PC-9 (cell line): ENCODE measurements around the gene A1BG. TPM values are rescaled to one million over a fixed set of nuclear protein-coding genes. Genes with fewer than 3 reads are reported as not detected.

Experiments
- Bru-seq: library from RNA; stranded (reverse); fragments of 400-500 nt; gene quantifications from one replicate; lab custom pipeline; 2021; lab: Mats Ljungman, UMichigan
- BruChase-seq, 2 experiments: library from RNA; stranded (reverse); fragments of 400-500 nt; gene quantifications; one replicate each; lab custom pipeline; 2021; lab: Mats Ljungman, UMichigan
- BruUV-seq: library from RNA; stranded (reverse); fragments of 400-500 nt; replicated peaks from 2 replicates; lab custom pipeline; 2021; lab: Mats Ljungman, UMichigan
- CTCF ChIA-PET: fragments of 300-600 bp; sonication (Branson Sonifier 250); formaldehyde crosslinking; loops from one replicate; lab custom pipeline; 2022; ENCODE audit warnings: antibody characterized with exemption; lab: Charles Lee
- POLR2A ChIA-PET: fragments of 300-600 bp; sonication (Branson Sonifier 250); formaldehyde crosslinking; loops from one replicate; lab custom pipeline; 2022; ENCODE audit warnings: antibody characterized with exemption; ENCODE audit not compliant: unreplicated experiment; lab: Charles Lee
- DNase-seq, 2 experiments: peaks; one replicate each; pipeline versions ENCODE4 v3.0.0 to v3.0.0-alpha.2; 2015 to 2022; ENCODE audit warnings: mixed read lengths in 1 of 2
- H2AFZ ChIP-seq: fragments of 200-600 bp; sonication (generic); 2 replicates; pipeline ENCODE4 v1.8.1; 2017; ENCODE audit warnings: antibody characterized with exemption
- H3F3A ChIP-seq: fragments of 200-600 bp; sonication (generic); 2 replicates; pipeline ENCODE4 v1.8.1; 2017; ENCODE audit warnings: antibody characterized with exemption, mild to moderate bottlenecking, low read depth; ENCODE audit not compliant: insufficient read depth
- H3K27ac ChIP-seq: fragments of 200-600 bp; sonication (generic); 2 replicates; pipeline ENCODE4 v1.6.1; 2016; ENCODE audit warnings: mixed run types
- H3K27me3 ChIP-seq: fragments of 200-600 bp; sonication (generic); 2 replicates; pipeline ENCODE4 v1.6.1; 2016; ENCODE audit warnings: low read depth, mixed run types; ENCODE audit not compliant: insufficient read depth
- H3K36me3 ChIP-seq: fragments of 200-600 bp; sonication (generic); 2 replicates; pipeline ENCODE4 v1.6.1; 2016; ENCODE audit warnings: low read depth, mixed run types
- H3K4me1 ChIP-seq: fragments of 200-600 bp; sonication (generic); replicated peaks from 2 replicates; pipeline ENCODE4 v1.6.1; 2016; ENCODE audit warnings: mixed run types; ENCODE audit not compliant: insufficient read depth
- H3K4me2 ChIP-seq: fragments of 200-600 bp; sonication (generic); 2 replicates; pipeline ENCODE4 v1.6.1; 2017; ENCODE audit warnings: mixed run types
- H3K4me3 ChIP-seq: fragments of 200-600 bp; sonication (generic); 2 replicates; pipeline ENCODE4 v1.6.1; 2016; ENCODE audit warnings: mixed run types
- H3K79me2 ChIP-seq: fragments of 200-600 bp; sonication (generic); 2 replicates; pipeline ENCODE4 v1.6.1; 2017; ENCODE audit warnings: low read depth, mixed run types
- H3K9me2 ChIP-seq: fragments of 200-600 bp; sonication (generic); 2 replicates; pipeline ENCODE4 v1.8.1; 2017; ENCODE audit warnings: mild to moderate bottlenecking; ENCODE audit not compliant: insufficient read depth
- H3K9me3 ChIP-seq: fragments of 200-600 bp; sonication (generic); 2 replicates; pipeline ENCODE4 v1.8.1; 2016; ENCODE audit warnings: low read depth; ENCODE audit not compliant: insufficient read depth
- H4K20me1 ChIP-seq: fragments of 200-600 bp; sonication (generic); 2 replicates; pipeline ENCODE4 v1.8.1; 2017; ENCODE audit not compliant: insufficient read depth
- EZH2 ChIP-seq: fragments of 200-600 bp; sonication (generic); IDR thresholded peaks from 2 replicates; pipeline ENCODE4 v1.8.0; 2017; ENCODE audit warnings: antibody characterized with exemption, low read depth
- intact Hi-C: fragments of 100-400 bp; cut with micrococcal nuclease; formaldehyde crosslinking; loops from one replicate; pipeline ENCODE4 v1.10.0; 2022; ENCODE audit not compliant: unreplicated experiment
- long read RNA-seq: library from polyadenylated mRNA; stranded (forward); transcript quantifications from one replicate; pipeline ENCODE4 v2.0.0, GENCODE V29; 2022
- total RNA-seq: library from RNA; stranded (reverse); gene quantifications from 2 replicates; pipeline ENCODE4 v1.2.3, GENCODE V29; 2021
- TF ChIP-seq, protein P1 (sequence below): fragments of 200-600 bp; sonication (generic); conservative IDR thresholded peaks from 2 replicates; pipeline ENCODE4 v1.6.1; 2017; ENCODE audit warnings: mixed run types, antibody characterized with exemption, mild to moderate bottlenecking, moderate library complexity

The A1BG gene, protein sequence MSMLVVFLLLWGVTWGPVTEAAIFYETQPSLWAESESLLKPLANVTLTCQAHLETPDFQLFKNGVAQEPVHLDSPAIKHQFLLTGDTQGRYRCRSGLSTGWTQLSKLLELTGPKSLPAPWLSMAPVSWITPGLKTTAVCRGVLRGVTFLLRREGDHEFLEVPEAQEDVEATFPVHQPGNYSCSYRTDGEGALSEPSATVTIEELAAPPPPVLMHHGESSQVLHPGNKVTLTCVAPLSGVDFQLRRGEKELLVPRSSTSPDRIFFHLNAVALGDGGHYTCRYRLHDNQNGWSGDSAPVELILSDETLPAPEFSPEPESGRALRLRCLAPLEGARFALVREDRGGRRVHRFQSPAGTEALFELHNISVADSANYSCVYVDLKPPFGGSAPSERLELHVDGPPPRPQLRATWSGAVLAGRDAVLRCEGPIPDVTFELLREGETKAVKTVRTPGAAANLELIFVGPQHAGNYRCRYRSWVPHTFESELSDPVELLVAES
- total RNA-seq (2.5 and 4.5 TPM in 2 replicates), Bru-seq, nascent RNA (percentile 35 among the genes with signal in this experiment), BruChase-seq, experiment 1, labeled RNA remaining after a 2-hour chase (percentile 46 among the genes with signal in this experiment), BruChase-seq, experiment 2, labeled RNA remaining after a 6-hour chase (percentile 50 among the genes with signal in this experiment)
- long read RNA-seq, partial matches to known transcripts = 0 of 1 reads
- long read RNA-seq, other reads (novel, unspliced or antisense) = 0 of 1 reads

DNA sequence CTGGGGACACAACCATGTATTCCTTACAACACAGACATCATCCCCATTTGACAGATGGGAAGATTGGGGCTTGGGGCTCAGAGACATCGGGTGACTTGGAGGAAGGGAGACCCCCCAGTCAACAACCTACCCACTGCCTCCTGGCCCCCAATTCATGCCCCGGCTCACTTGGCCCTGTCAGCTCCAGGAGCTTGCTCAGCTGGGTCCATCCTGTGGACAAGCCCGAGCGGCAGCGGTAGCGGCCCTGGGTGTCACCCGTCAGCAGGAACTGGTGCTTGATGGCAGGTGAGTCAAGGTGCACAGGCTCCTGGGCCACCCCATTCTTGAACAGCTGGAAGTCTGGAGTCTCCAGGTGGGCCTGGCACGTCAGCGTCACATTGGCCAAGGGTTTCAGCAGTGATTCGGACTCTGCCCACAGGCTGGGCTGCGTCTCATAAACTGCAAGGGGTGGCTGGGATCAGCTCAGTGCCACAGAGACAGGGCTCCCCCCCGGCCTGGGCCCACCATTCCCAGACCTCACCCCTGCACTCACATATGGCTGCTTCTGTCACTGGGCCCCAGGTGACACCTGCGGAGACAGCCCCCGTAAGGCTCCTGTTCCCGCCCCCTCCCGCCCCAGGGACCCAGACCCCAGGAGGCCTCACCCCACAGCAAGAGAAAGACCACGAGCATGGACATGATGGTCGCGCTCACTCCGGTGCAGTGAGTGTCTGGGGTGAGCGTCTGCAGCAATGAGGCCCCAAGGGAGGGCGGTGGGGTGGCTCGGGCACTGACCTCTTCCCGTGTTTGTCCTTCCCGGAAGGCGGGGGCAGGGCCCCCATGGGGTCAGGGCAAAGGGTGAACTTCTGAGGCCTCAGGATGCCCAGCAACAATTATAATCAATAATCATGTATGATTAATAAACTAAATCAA is at the start of gene A1BG:
TSS of gene A1BG (minus strand) at position 733 of the 912 bp plus-strand sequence. CDS start at position 678, 55 bp downstream.
- H3K27me3 ChIP-seq = no peaks in the 10 kb centered on the region
- H2AFZ ChIP-seq = no peak within 1 kb of the TSS
- no peak within 1 kb of the TSS for H3K4me2 ChIP-seq
- H3K36me3 ChIP-seq = no peaks in the 10 kb centered on the region
- POLR2A ChIA-PET = no interaction called here
- no peaks in the 10 kb centered on the region for H4K20me1 ChIP-seq
- H3K9me3 ChIP-seq = no peaks in the 10 kb centered on the region
- intact Hi-C loops = no loop called here
- no peak for DNase-seq
- no peak within 1 kb of the TSS for H3K4me3 ChIP-seq
- CTCF ChIA-PET = no interaction called here
- H3F3A ChIP-seq = no peaks in the 10 kb centered on the region
- H3K79me2 ChIP-seq = no peaks in the 10 kb centered on the region
- H3K4me1 ChIP-seq = no peaks in the 10 kb centered on the region
- no peak for TF ChIP-seq EZH2
- TF ChIP-seq, protein P1, sequence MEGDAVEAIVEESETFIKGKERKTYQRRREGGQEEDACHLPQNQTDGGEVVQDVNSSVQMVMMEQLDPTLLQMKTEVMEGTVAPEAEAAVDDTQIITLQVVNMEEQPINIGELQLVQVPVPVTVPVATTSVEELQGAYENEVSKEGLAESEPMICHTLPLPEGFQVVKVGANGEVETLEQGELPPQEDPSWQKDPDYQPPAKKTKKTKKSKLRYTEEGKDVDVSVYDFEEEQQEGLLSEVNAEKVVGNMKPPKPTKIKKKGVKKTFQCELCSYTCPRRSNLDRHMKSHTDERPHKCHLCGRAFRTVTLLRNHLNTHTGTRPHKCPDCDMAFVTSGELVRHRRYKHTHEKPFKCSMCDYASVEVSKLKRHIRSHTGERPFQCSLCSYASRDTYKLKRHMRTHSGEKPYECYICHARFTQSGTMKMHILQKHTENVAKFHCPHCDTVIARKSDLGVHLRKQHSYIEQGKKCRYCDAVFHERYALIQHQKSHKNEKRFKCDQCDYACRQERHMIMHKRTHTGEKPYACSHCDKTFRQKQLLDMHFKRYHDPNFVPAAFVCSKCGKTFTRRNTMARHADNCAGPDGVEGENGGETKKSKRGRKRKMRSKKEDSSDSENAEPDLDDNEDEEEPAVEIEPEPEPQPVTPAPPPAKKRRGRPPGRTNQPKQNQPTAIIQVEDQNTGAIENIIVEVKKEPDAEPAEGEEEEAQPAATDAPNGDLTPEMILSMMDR = no peak
- H3K27ac ChIP-seq = no peak within 1 kb of the TSS
- H3K9me2 ChIP-seq = no peaks in the 10 kb centered on the region
- BruUV-seq = no TSS peak

DNA sequence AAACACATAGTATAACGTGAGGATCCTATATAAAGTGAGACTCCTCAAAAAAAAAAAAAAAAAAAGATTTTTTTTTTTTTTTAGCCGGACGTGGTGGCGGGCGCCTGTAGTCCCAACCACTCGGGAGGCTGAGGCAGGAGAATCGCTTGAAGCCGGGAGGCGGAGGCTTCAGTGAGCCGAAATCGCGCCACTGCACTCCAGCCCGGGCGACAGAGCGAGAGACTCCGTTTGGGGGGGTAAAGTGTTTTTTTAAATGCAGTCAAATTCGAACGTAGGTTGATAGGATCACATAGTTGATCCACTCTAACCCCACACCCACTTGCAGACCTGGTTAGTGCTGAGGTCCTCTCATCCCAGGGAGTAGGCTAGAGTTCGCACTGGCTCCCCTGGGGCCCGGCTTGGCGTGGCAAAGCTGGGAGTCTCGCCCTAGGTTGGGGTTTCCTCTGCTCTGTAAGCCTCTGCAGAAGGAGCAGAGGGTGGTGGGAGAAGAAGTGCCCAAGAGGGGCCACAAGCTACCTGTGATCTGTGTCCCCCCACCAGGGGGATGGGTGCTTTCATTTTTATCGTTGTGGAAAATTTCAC is 48.6 kb upstream of the A1BG start:
- Histone ChIP-seq H3K4me1 (peaks cover 6% of the 10 kb centered on the region), H2AFZ (peak overlapping the region; percentile 80; the same call in 1 of the 2 replicates), H3K27ac (no peak overlapping the region), H3K9me3 (no peaks in the 10 kb centered on the region), H3K79me2 (peaks cover 12% of the 10 kb centered on the region; the same call in 1 of the 2 replicates), H3K36me3 (no peaks in the 10 kb centered on the region), H3K27me3 (no peaks in the 10 kb centered on the region), H3F3A (peaks cover 3% of the 10 kb centered on the region; the same call in 1 of the 2 replicates), H4K20me1 (no peaks in the 10 kb centered on the region), H3K4me3 (peak overlapping the region; percentile 72), H3K9me2 (no peaks in the 10 kb centered on the region), H3K4me2 (peak overlapping the region; percentile 83)
- ChIA-PET CTCF (no interaction called here), POLR2A (interaction anchor here (0.6 kb wide), 1 partner anchor 53 kb away, joined by 12 read pairs; no protein-coding TSS in a partner anchor)
- BruUV-seq = no TSS peak
- DNase-seq = no peak
- TF ChIP-seq EZH2 = no peak
- TF ChIP-seq, protein P1 = no peak
- intact Hi-C loops = loop anchor here (1.0 to 2.0 kb wide), 2 partner anchors 21 to 117 kb away; partner anchors contain the start of genes ZBTB45 and ZNF837
